HepG2 (cell line): ENCODE measurements around the gene HSD3B7. TPM values are rescaled to one million over a fixed set of nuclear protein-coding genes. Genes with fewer than 3 reads are reported as not detected.

Source experiments
- ATAC-seq: fragments of 200-7000 bp; cut with Tn5 transposase; 3 replicates; pipeline ENCODE4 v1.9.1; 2020; ENCODE audit warnings: mild to moderate bottlenecking, moderate library complexity
- BruUV-seq: library from RNA; stranded (reverse); fragments of 400-500 nt; replicated peaks from 2 replicates; lab custom pipeline; 2021; lab: Mats Ljungman, UMichigan
- CTCF ChIA-PET: fragments of 300-600 bp; formaldehyde crosslinking; extraction: SDS; loops from one replicate; lab custom pipeline; 2021; ENCODE audit warnings: low total read pairs, inconsistent platforms, low intra/inter-chr PET ratio; lab: Yijun Ruan, JAX
- POLR2A ChIA-PET: fragments of 350-600 bp; sonication (Branson Sonifier 250); formaldehyde crosslinking; loops from one replicate; lab custom pipeline; 2020; ENCODE audit warnings: antibody characterized with exemption, inconsistent platforms; lab: Yijun Ruan, JAX
- DNase-seq: peaks from one replicate; pipeline ENCODE4 v3.0.0-alpha.2; 2015; ENCODE audit warnings: low spot score
- FAIRE-seq: peaks from 3 replicates; lab custom pipeline; 2011; peaks lifted over from hg19 to GRCh38; lab: Jason Lieb, UNC
- H2AFZ ChIP-seq: one replicate; pipeline ENCODE4 v1.6.1; 2011; ENCODE audit warnings: low read length, inconsistent platforms
- H3K27ac ChIP-seq: fragments of 300-600 bp; 3 replicates; pipeline ENCODE4 v1.8.0; 2011; ENCODE audit warnings: mixed run types, mild to moderate bottlenecking, mixed read lengths, low read length, inconsistent platforms; ENCODE audit not compliant: insufficient read depth; ENCODE audit errors: extremely low read length
- H3K27me3 ChIP-seq, 2 experiments: fragments of 200-600 bp in 1 of 2; 2 replicates in 1 of 2; 3 replicates in 1 of 2; pipeline versions ENCODE4 v1.6.0 to v1.8.0; 2011; ENCODE audit warnings: low read length in 2 of 2, mild to moderate bottlenecking in 2 of 2, moderate library complexity in 2 of 2, inconsistent platforms in 1 of 2; ENCODE audit not compliant: insufficient read depth in 2 of 2, control insufficient read depth in 1 of 2
- H3K36me3 ChIP-seq, 2 experiments: fragments of 200-600 bp in 1 of 2; replicated peaks in 1 of 2; 2 replicates in 1 of 2; 3 replicates in 1 of 2; pipeline versions ENCODE4 v1.5.1 to v1.8.0; 2011; ENCODE audit warnings: low read length in 2 of 2, inconsistent platforms in 1 of 2; ENCODE audit not compliant: insufficient read depth in 2 of 2, control insufficient read depth in 1 of 2
- H3K4me1 ChIP-seq: 2 replicates; pipeline ENCODE4 v1.5.1; 2012; ENCODE audit warnings: low read length, inconsistent platforms; ENCODE audit not compliant: insufficient read depth
- H3K4me2 ChIP-seq: 2 replicates; pipeline ENCODE4 v1.6.0; 2011; ENCODE audit warnings: low read depth, low read length, inconsistent platforms
- H3K4me3 ChIP-seq, 3 experiments: fragments of 200-600 bp in 1 of 3; sonication (generic), shearing (Covaris generic) in 1 of 3; replicated peaks in 1 of 3; 2 replicates each; pipeline ENCODE4 v1.5.1; 2011 to 2016; ENCODE audit warnings: low read length in 3 of 3, inconsistent platforms in 2 of 3, low read depth in 2 of 3, mild to moderate bottlenecking in 2 of 3, control low read depth in 1 of 3, mixed read lengths in 1 of 3; ENCODE audit not compliant: insufficient read depth in 1 of 3
- H3K79me2 ChIP-seq: one replicate; pipeline ENCODE4 v1.6.1; 2011; ENCODE audit warnings: low read length, inconsistent platforms; ENCODE audit not compliant: insufficient read depth
- H3K9ac ChIP-seq: 2 replicates; pipeline ENCODE4 v1.6.0; 2011; ENCODE audit warnings: mild to moderate bottlenecking, low read depth, low read length, inconsistent platforms; ENCODE audit not compliant: insufficient read depth
- H3K9me3 ChIP-seq: 2 replicates; pipeline ENCODE4 v1.5.1; 2012; ENCODE audit warnings: mild to moderate bottlenecking, low read length
- H4K20me1 ChIP-seq: 2 replicates; pipeline ENCODE4 v1.6.0; 2011; ENCODE audit warnings: inconsistent platforms, mild to moderate bottlenecking, low read length, moderate library complexity; ENCODE audit not compliant: insufficient read depth
- IKZF4 ChIP-seq: sonication (generic); formaldehyde crosslinking; IDR thresholded peaks from 2 replicates; pipeline ENCODE4 v1.5.1; 2020; ENCODE audit warnings: borderline replicate concordance, mild to moderate bottlenecking, low read depth, missing genetic modification reagents; ENCODE audit errors: not compliant biosample characterization
- IRF2 ChIP-seq: IDR thresholded peaks from 2 replicates; pipeline ENCODE4 v1.6.1; 2018; ENCODE audit warnings: missing genetic modification reagents, missing compliant biosample characterization
- KAT8 ChIP-seq: IDR thresholded peaks from 2 replicates; pipeline ENCODE4 v1.6.1; 2016; ENCODE audit warnings: missing genetic modification reagents, missing compliant biosample characterization
- KLF6 ChIP-seq: IDR thresholded peaks from 2 replicates; pipeline ENCODE4 v1.8.0; 2016; ENCODE audit warnings: missing biosample characterization, missing genetic modification reagents
- NFKBIZ ChIP-seq: IDR thresholded peaks from 2 replicates; pipeline ENCODE4 v1.6.1; 2018; ENCODE audit warnings: missing genetic modification reagents, missing compliant biosample characterization
- ZNF550 ChIP-seq: sonication (generic); formaldehyde crosslinking; IDR thresholded peaks from 2 replicates; pipeline ENCODE4 v1.4.0; 2020; ENCODE audit warnings: mild to moderate bottlenecking, missing genetic modification reagents, borderline replicate concordance
- ZNF616 ChIP-seq: sonication (generic); formaldehyde crosslinking; IDR thresholded peaks from 2 replicates; pipeline ENCODE4 v1.5.0; 2020; ENCODE audit warnings: low read depth, mild to moderate bottlenecking, missing genetic modification reagents
- ZNF841 ChIP-seq: sonication (generic); formaldehyde crosslinking; IDR thresholded peaks from 2 replicates; pipeline ENCODE4 v1.8.1; 2023; ENCODE audit warnings: missing genetic modification reagents, borderline replicate concordance
- ZNF850 ChIP-seq: sonication (generic); formaldehyde crosslinking; conservative IDR thresholded peaks from 2 replicates; pipeline ENCODE4 v1.9.0; 2021; ENCODE audit warnings: mild to moderate bottlenecking, missing genetic modification reagents
- WGBS: methylation state at CpG from one replicate; pipeline ENCODE4 v1.1.6; 2017; ENCODE audit warnings: low lambda C conversion rate; 5-methylcytosine and 5-hydroxymethylcytosine counted together
- in situ Hi-C: cut with HindIII; loops from 2 replicates; pipeline ENCODE4 v1.10.0; 2017; ENCODE audit warnings: low pct_unique_long_range_greater_than_20kb; ENCODE audit not compliant: extremely low pct_ligation_motif_present
- intact Hi-C: fragments of 100-400 bp; cut with micrococcal nuclease; formaldehyde crosslinking; loops from one replicate; pipeline ENCODE4 v1.10.0; 2022; ENCODE audit not compliant: unreplicated experiment
- polyA plus RNA-seq, 8 experiments: library from polyadenylated mRNA; depleted of rRNA in 3 of 8; stranded (reverse) in 7 of 8; unstranded in 1 of 8; fragments of >200 nt; fragmentation: Illumina TruSeq in 4 of 8; extraction: Trizol in 4 of 8; gene quantifications; 2 replicates each; pipeline versions ENCODE4 v1.2.1 to v1.2.3, GENCODE V29; 2011 to 2016; ENCODE audit warnings: low read depth in 4 of 8, missing spikeins in 1 of 8, mixed read lengths in 1 of 8; ENCODE audit not compliant: insufficient read depth in 1 of 8
- total RNA-seq, 5 experiments: library from RNA; depleted of rRNA; stranded (reverse); fragments of >200 nt; fragmentation: Illumina TruSeq; extraction: Trizol; gene quantifications; 2 replicates each; pipeline ENCODE4 v1.2.3, GENCODE V29; 2016; ENCODE audit warnings: low read depth in 1 of 5
- TF ChIP-seq, protein P1 (sequence below): sonication (generic); formaldehyde crosslinking; IDR thresholded peaks from 2 replicates; pipeline ENCODE4 v1.5.1; 2020; ENCODE audit warnings: mild to moderate bottlenecking, missing genetic modification reagents, borderline replicate concordance
- TF ChIP-seq, protein P2 (sequence below): sonication (generic); formaldehyde crosslinking; IDR thresholded peaks from 2 replicates; pipeline ENCODE4 v1.4.0; 2020; ENCODE audit warnings: mild to moderate bottlenecking, missing genetic modification reagents
- TF ChIP-seq, protein P3 (sequence below): sonication (generic); formaldehyde crosslinking; IDR thresholded peaks from 2 replicates; pipeline ENCODE4 v1.8.0; 2022; ENCODE audit warnings: mild to moderate bottlenecking, missing genetic modification reagents
- TF ChIP-seq, protein P4 (sequence below): sonication (generic); formaldehyde crosslinking; IDR thresholded peaks from 2 replicates; pipeline ENCODE4 v1.4.0; 2020; ENCODE audit warnings: missing genetic modification reagents
- TF ChIP-seq, protein P5 (sequence below): sonication (generic); formaldehyde crosslinking; IDR thresholded peaks from 2 replicates; pipeline ENCODE4 v1.4.0; 2020; ENCODE audit warnings: missing genetic modification reagents

The HSD3B7 gene
- total and polyA plus RNA-seq, 2 of the 13 experiments (the other 11 are each of a cell fraction or from before 2014, with no cell fraction given) = 32.9 to 69.7 TPM

DNA sequence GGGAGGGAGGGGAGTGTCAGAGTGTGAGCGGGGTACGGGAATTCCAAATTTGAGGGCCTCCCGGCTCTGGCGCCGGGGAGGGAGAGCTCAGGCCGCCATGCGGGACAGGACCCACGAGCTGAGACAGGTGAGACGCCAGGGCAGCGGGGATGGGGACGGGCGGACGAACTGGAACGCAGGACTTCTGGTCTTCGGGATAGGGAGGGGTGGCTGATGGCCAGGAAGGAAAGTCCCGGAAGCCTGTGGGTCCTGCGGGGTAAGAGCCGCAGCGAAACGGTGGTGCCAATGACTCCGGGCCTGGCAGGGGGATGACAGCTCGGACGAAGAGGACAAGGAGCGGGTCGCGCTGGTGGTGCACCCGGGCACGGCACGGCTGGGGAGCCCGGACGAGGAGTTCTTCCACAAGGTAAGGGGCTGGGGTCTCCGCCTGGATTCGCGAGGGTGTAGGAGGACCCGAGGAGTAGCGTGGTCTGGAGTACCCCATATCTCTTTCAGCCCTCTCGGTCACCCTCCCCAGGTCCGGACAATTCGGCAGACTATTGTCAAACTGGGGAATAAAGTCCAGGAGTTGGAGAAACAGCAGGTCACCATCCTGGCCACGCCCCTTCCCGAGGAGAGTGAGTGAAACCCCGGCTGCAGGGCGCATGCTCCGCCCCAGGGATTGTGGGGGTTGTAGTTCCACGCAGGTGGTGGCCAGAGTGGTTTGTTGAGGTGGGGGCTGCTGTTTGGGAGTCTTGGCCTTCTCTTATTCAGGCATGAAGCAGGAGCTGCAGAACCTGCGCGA is 48.9 kb downstream of the HSD3B7 start:
- peak overlapping the region; percentile 90 for H3K9ac ChIP-seq
- ChIA-PET CTCF (interaction anchor here (1.6 kb wide), 1 partner anchor 49 kb away, joined by 4 read pairs; the partner anchor contains the start of gene HSD3B7), POLR2A (interaction anchor here (0.6 to 2.7 kb wide), 17 partner anchors 11 to 425 kb away, joined by 3 to 29 read pairs (median 5); partner anchors contain the start of genes ARMC5, HSD3B7, KAT8 and ZNF646)
- H3K36me3 ChIP-seq = peaks cover 0 to 14% of the 10 kb centered on the region in 2 experiments; a peak in 4 of 5 replicates
- ATAC-seq (peak; percentile 82), DNase-seq (peak; percentile 89), FAIRE-seq (peak; percentile 79)
- BruUV-seq = TSS peak; percentile 73
- H3K79me2 ChIP-seq = peaks cover 5% of the 10 kb centered on the region
- WGBS = under 1% methylated on average over 36 of the region's 47 CpGs
- H3K9me3 ChIP-seq = no peaks in the 10 kb centered on the region
- peak overlapping the region; percentile 94 for H3K4me2 ChIP-seq
- peak overlapping the region; percentile 86 to 99 (median 94) for H3K4me3 ChIP-seq
- no peak overlapping the region for H2AFZ ChIP-seq
- intact Hi-C loops (loop anchor here (1.0 to 2.0 kb wide), 3 partner anchors 37 to 60 kb away; partner anchors contain the start of genes VKORC1, ZNF646 and ZNF668), in situ Hi-C loops (loop anchor here (5.0 kb wide), 1 partner anchor 38 kb away; the partner anchor contains the start of genes ZNF646 and ZNF668)
- peak overlapping the region; percentile 82 for H3K27ac ChIP-seq
- H3K27me3 ChIP-seq = no peaks in the 10 kb centered on the region; a peak in 1 of 5 replicates
- peaks cover 4% of the 10 kb centered on the region; the same call in 1 of the 2 replicates for H4K20me1 ChIP-seq
- H3K4me1 ChIP-seq = peaks cover 39% of the 10 kb centered on the region
- TF ChIP-seq IRF2 (CRISPR knock-in tag) (peak; percentile 89), IKZF4 (CRISPR knock-in tag) (peak; percentile 93), KAT8 (CRISPR knock-in tag) (peak; percentile 58; the same call in 1 of the 2 replicates), ZNF841 (CRISPR knock-in tag) (no peak), ZNF616 (CRISPR knock-in tag) (no peak), KLF6 (CRISPR knock-in tag) (peak; percentile 62), ZNF550 (CRISPR knock-in tag) (no peak), ZNF850 (CRISPR knock-in tag) (no peak), NFKBIZ (peak; percentile 18; the same call in 1 of the 2 replicates)
- TF ChIP-seq, protein P1, sequence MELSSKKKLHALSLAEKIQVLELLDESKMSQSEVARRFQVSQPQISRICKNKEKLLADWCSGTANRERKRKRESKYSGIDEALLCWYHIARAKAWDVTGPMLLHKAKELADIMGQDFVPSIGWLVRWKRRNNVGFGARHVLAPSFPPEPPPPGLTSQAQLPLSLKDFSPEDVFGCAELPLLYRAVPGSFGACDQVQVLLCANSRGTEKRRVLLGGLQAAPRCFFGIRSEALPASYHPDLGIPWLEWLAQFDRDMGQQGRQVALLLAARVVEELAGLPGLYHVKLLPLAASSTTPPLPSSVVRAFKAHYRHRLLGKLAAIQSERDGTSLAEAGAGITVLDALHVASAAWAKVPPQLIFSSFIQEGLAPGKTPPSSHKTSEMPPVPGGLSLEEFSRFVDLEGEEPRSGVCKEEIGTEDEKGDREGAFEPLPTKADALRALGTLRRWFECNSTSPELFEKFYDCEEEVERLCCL (CRISPR knock-in tag) = no peak; the same call in 1 of the 2 replicates
- TF ChIP-seq, protein P2, sequence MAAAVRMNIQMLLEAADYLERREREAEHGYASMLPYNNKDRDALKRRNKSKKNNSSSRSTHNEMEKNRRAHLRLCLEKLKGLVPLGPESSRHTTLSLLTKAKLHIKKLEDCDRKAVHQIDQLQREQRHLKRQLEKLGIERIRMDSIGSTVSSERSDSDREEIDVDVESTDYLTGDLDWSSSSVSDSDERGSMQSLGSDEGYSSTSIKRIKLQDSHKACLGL (CRISPR knock-in tag) = peak; percentile 15; the same call in 1 of the 2 replicates
- TF ChIP-seq, protein P3, sequence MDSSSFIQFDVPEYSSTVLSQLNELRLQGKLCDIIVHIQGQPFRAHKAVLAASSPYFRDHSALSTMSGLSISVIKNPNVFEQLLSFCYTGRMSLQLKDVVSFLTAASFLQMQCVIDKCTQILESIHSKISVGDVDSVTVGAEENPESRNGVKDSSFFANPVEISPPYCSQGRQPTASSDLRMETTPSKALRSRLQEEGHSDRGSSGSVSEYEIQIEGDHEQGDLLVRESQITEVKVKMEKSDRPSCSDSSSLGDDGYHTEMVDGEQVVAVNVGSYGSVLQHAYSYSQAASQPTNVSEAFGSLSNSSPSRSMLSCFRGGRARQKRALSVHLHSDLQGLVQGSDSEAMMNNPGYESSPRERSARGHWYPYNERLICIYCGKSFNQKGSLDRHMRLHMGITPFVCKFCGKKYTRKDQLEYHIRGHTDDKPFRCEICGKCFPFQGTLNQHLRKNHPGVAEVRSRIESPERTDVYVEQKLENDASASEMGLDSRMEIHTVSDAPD = no peak
- TF ChIP-seq, protein P4, sequence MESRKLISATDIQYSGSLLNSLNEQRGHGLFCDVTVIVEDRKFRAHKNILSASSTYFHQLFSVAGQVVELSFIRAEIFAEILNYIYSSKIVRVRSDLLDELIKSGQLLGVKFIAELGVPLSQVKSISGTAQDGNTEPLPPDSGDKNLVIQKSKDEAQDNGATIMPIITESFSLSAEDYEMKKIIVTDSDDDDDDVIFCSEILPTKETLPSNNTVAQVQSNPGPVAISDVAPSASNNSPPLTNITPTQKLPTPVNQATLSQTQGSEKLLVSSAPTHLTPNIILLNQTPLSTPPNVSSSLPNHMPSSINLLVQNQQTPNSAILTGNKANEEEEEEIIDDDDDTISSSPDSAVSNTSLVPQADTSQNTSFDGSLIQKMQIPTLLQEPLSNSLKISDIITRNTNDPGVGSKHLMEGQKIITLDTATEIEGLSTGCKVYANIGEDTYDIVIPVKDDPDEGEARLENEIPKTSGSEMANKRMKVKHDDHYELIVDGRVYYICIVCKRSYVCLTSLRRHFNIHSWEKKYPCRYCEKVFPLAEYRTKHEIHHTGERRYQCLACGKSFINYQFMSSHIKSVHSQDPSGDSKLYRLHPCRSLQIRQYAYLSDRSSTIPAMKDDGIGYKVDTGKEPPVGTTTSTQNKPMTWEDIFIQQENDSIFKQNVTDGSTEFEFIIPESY (CRISPR knock-in tag) = no peak
- TF ChIP-seq, protein P5, sequence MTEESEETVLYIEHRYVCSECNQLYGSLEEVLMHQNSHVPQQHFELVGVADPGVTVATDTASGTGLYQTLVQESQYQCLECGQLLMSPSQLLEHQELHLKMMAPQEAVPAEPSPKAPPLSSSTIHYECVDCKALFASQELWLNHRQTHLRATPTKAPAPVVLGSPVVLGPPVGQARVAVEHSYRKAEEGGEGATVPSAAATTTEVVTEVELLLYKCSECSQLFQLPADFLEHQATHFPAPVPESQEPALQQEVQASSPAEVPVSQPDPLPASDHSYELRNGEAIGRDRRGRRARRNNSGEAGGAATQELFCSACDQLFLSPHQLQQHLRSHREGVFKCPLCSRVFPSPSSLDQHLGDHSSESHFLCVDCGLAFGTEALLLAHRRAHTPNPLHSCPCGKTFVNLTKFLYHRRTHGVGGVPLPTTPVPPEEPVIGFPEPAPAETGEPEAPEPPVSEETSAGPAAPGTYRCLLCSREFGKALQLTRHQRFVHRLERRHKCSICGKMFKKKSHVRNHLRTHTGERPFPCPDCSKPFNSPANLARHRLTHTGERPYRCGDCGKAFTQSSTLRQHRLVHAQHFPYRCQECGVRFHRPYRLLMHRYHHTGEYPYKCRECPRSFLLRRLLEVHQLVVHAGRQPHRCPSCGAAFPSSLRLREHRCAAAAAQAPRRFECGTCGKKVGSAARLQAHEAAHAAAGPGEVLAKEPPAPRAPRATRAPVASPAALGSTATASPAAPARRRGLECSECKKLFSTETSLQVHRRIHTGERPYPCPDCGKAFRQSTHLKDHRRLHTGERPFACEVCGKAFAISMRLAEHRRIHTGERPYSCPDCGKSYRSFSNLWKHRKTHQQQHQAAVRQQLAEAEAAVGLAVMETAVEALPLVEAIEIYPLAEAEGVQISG (CRISPR knock-in tag) = peak; percentile 80
